HG03354 (cell line): Measurements from ENCODE around the gene ITGAE.
"Not testable (repeated sequence)": the region's sequence is repeated elsewhere in the genome, so short reads cannot be mapped to it uniquely, and the experiment has no call there.

Source experiments
- ATAC-seq: cut with Tn5 transposase; IDR thresholded peaks from one replicate; pipeline ENCODE4 v1.9.1; 2021; ENCODE audit warnings: mild to moderate bottlenecking; ENCODE audit not compliant: unreplicated experiment, poor library complexity, severe bottlenecking

Gene ITGAE

GRCh38 chr17:3798273-3799180 is 2.5 kb downstream of the ITGAE start:
- ATAC-seq = no peak

GRCh38 chr17:3796822-3797170 is 4.2 kb downstream of the ITGAE start:
- peak; percentile 22 for ATAC-seq

GRCh38 chr17:3796110-3796821 is 4.7 kb downstream of the ITGAE start:
- ATAC-seq = peak; percentile 74

- no peak for ATAC-seq
Observed at GRCh38 chr17:3795390-3796102, 5.4 kb downstream of the ITGAE start.

GRCh38 chr17:3794557-3795389 is 6.2 kb downstream of the ITGAE start:
- no peak for ATAC-seq

- not testable (repeated sequence) for ATAC-seq
Observed at GRCh38 chr17:3794152-3794551, 6.8 kb downstream of the ITGAE start.

- ATAC-seq = not testable (repeated sequence)
Observed at GRCh38 chr17:3793258-3793657, 7.7 kb downstream of the ITGAE start.

GRCh38 chr17:3792481-3792880 is 8.5 kb downstream of the ITGAE start:
- ATAC-seq = no peak

- ATAC-seq = no peak
Observed at GRCh38 chr17:3788200-3788599, 12.8 kb downstream of the ITGAE start.

GRCh38 chr17:3785323-3785722 is 15.7 kb downstream of the ITGAE start:
- not testable (repeated sequence) for ATAC-seq

GRCh38 chr17:3782751-3783150 is 18.2 kb downstream of the ITGAE start:
- no peak for ATAC-seq

GRCh38 chr17:3780986-3781385 is 20.0 kb downstream of the ITGAE start:
- no peak for ATAC-seq

- ATAC-seq = no peak
Observed at GRCh38 chr17:3777366-3778120, 23.4 kb downstream of the ITGAE start.

GRCh38 chr17:3773966-3774365 is 27.0 kb downstream of the ITGAE start:
- ATAC-seq = no peak

GRCh38 chr17:3773511-3773910 is 27.5 kb downstream of the ITGAE start:
- ATAC-seq = no peak

- no peak for ATAC-seq
Observed at GRCh38 chr17:3772764-3773163, 28.2 kb downstream of the ITGAE start.

- no peak for ATAC-seq
Observed at GRCh38 chr17:3771140-3771539, 29.8 kb downstream of the ITGAE start.

GRCh38 chr17:3770466-3770865 is 30.5 kb downstream of the ITGAE start:
- no peak for ATAC-seq

GRCh38 chr17:3768769-3769168 is 32.2 kb downstream of the ITGAE start:
- ATAC-seq = no peak
